Breast epithelium (tissue), 3 donors: Measurements from ENCODE around the gene AR.

ENCODE experiments used
- CTCF ChIP-seq, 3 donors: fragments of 450-650 bp; IDR thresholded peaks; one replicate each; pipeline ENCODE4 v1.5.1; 2016 to 2017; ENCODE audit warnings: antibody characterized with exemption in 3 of 3, mild to moderate bottlenecking in 3 of 3, moderate library complexity in 3 of 3
- POLR2A ChIP-seq: fragments of 450-650 bp; IDR thresholded peaks from one replicate; pipeline ENCODE4 v1.6.1; 2016; ENCODE audit warnings: antibody characterized with exemption, mild to moderate bottlenecking, moderate library complexity

GRCh38 chrX:67714004-67714403 lies 170.2 kb downstream of the AR start:
- TF ChIP-seq POLR2A (no peak), CTCF (IDR thresholded peaks at IDR 0.05) (no peak)
